Kidney (tissue), 14 donors: ENCODE data around the gene MAPKAPK2. TPM values are rescaled to one million over a fixed set of nuclear protein-coding genes. Genes with fewer than 3 reads are reported as not detected.

Experiments
- DNase-seq, 5 donors: peaks; one replicate each; pipeline ENCODE4 v3.0.0-alpha.2; 2013 to 2020
- FAIRE-seq: peaks from 2 replicates; lab custom pipeline; 2012; peaks lifted over from hg19 to GRCh38; lab: Jason Lieb, UNC
- H3K27ac ChIP-seq, 2 donors: one replicate each; pipeline ENCODE4 v1.7.0; 2013; ENCODE audit warnings: low read depth in 2 of 2, low read length in 2 of 2, inconsistent platforms in 1 of 2
- H3K27me3 ChIP-seq: one replicate; pipeline ENCODE4 v1.7.1; 2013; ENCODE audit warnings: low read length, inconsistent platforms; ENCODE audit not compliant: control insufficient read depth, insufficient read depth
- H3K36me3 ChIP-seq, 3 donors: one replicate each; pipeline versions ENCODE4 v1.7.0 to v1.7.1; 2013; ENCODE audit warnings: low read length in 3 of 3, control low read depth in 1 of 3, inconsistent platforms in 1 of 3; ENCODE audit not compliant: insufficient read depth in 3 of 3, control insufficient read depth in 2 of 3
- H3K4me1 ChIP-seq, 3 donors: one replicate each; pipeline versions ENCODE4 v1.7.0 to v1.7.1; 2013; ENCODE audit warnings: low read length in 3 of 3, inconsistent platforms in 1 of 3, low read depth in 1 of 3; ENCODE audit not compliant: control insufficient read depth in 2 of 3, insufficient read depth in 2 of 3
- H3K4me3 ChIP-seq, 3 donors: one replicate each; pipeline versions ENCODE4 v1.7.0 to v1.8.1; 2013; ENCODE audit warnings: low read length in 3 of 3, control low read depth in 1 of 3, inconsistent platforms in 1 of 3
- H3K9ac ChIP-seq, 3 donors: one replicate each; pipeline versions ENCODE4 v1.7.0 to v1.7.1; 2013; ENCODE audit warnings: low read length in 3 of 3, control low read depth in 1 of 3, inconsistent platforms in 1 of 3
- H3K9me3 ChIP-seq, 3 donors: one replicate each; pipeline versions ENCODE4 v1.7.0 to v1.7.1; 2013; ENCODE audit warnings: low read length in 3 of 3, control low read depth in 1 of 3, inconsistent platforms in 1 of 3; ENCODE audit not compliant: control insufficient read depth in 2 of 3, insufficient read depth in 1 of 3
- intact Hi-C: fragments of 100-400 bp; cut with DNase I; formaldehyde crosslinking; loops from one replicate; pipeline ENCODE4 v1.11.1; 2022
- polyA plus RNA-seq: library from polyadenylated mRNA; stranded (reverse); fragments of 350-450 nt; fragmentation: Illumina TruSeq; extraction: RNeasy Lipid Tissue Mini Kit (QIAGEN cat#74804); gene quantifications from one replicate; pipeline ENCODE4 v1.2.3, GENCODE V29; 2014; ENCODE audit warnings: low read depth, low replicate concordance; ENCODE audit not compliant: insufficient read depth
- total RNA-seq: library from RNA; stranded (reverse); fragmentation: NEBNext Ultra II Directional; extraction: Animal tissue kit (Norgen Biotek cat#: 25700); gene quantifications from one replicate; pipeline ENCODE4 v1.2.1, GENCODE V29; 2021
- TF ChIP-seq, protein P1 (sequence below): IDR thresholded peaks from 3 replicates; pipeline ENCODE4 v1.5.1; 2012; ENCODE audit warnings: mild to moderate bottlenecking, moderate library complexity, borderline replicate concordance; ENCODE audit not compliant: insufficient read depth; ENCODE audit errors: extremely low read depth
- donor health status: control.
- donor health status: control.
- donor health status: control.
- donor health status: control.
- donor health status: control.
- donor health status: DM: yes; HTN: yes; CAD: no.
- donor health status: Normal renal cell carcinoma (clear cell type).

The MAPKAPK2 gene
- total and polyA plus RNA-seq, 2 donors from 2014 or later: 84.5 to 113 TPM

DNA sequence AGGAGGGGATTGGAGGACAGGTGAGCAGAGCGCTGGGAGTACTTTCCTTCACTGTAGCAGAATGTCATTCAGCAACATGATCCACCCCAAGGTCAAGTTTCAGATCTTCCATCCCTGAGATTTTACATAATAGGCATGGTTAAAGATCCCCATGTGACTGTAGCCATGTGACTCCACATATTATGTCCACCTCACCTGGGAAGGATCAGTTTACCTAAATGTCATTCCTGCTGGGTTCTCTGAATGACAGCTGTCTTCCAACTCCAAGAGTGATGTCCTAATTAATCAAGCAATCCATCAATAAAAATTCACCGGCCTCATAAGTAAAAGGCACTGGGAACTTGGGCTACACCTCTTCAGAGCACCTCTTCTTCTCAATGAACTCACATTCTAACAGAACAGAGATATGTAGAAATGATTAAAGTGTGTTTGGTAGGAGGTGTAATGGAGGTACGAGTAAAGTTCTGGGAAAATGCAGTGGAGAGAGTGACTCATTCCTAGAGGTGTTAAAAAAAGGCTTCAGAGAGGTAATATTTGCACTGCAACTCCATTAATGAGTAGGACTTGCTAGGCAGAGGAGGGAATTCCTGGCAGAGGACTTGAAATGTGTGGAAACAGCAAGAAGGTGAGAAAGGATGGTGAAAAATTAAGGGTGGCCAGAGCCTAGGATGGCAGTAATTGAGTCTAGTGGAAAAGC lies 22.2 kb upstream of the MAPKAPK2 start:
- Histone ChIP-seq H3K27me3 (no peaks in the 10 kb centered on the region), H3K27ac (no peak overlapping the region), H3K36me3 (no peaks in the 10 kb centered on the region), H3K4me1 (peaks cover 0 to 13% (median 8%) of the 10 kb centered on the region in 3 donors), H3K4me3 (no peak overlapping the region), H3K9me3 (no peaks in the 10 kb centered on the region), H3K9ac (no peak overlapping the region)
- DNase-seq (no peak), FAIRE-seq (no peak)
- intact Hi-C loops: no loop called here
- TF ChIP-seq, protein P1, sequence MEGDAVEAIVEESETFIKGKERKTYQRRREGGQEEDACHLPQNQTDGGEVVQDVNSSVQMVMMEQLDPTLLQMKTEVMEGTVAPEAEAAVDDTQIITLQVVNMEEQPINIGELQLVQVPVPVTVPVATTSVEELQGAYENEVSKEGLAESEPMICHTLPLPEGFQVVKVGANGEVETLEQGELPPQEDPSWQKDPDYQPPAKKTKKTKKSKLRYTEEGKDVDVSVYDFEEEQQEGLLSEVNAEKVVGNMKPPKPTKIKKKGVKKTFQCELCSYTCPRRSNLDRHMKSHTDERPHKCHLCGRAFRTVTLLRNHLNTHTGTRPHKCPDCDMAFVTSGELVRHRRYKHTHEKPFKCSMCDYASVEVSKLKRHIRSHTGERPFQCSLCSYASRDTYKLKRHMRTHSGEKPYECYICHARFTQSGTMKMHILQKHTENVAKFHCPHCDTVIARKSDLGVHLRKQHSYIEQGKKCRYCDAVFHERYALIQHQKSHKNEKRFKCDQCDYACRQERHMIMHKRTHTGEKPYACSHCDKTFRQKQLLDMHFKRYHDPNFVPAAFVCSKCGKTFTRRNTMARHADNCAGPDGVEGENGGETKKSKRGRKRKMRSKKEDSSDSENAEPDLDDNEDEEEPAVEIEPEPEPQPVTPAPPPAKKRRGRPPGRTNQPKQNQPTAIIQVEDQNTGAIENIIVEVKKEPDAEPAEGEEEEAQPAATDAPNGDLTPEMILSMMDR: no peak

DNA sequence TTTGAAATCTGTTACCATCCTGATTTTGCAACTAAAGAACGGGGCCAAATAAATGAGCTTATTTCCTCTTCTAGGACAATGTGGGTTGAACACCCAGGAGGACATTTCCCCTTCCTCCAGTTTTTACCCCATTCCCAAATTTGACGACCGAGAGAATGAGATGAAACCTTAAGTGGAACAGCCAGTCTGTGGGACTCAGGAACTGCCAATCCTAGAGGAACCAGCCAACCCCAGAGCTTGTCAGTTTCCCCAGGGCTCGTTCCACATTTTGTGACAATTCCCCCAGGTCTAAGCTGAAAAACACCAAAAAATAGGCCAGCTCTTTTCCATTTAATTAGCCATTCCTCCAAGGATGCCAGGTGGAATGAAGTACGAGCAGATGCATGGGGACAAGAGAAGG lies 21.3 kb upstream of the MAPKAPK2 start:
- Histone ChIP-seq H3K36me3 (no peaks in the 10 kb centered on the region), H3K4me1 (peaks cover 0 to 10% (median 8%) of the 10 kb centered on the region in 3 donors), H3K27me3 (no peaks in the 10 kb centered on the region), H3K4me3 (no peak overlapping the region), H3K27ac (no peak overlapping the region), H3K9ac (no peak overlapping the region), H3K9me3 (no peaks in the 10 kb centered on the region)
- no peak for FAIRE-seq
- TF ChIP-seq, protein P1: no peak
- intact Hi-C loops: no loop called here
- no peak for DNase-seq

DNA sequence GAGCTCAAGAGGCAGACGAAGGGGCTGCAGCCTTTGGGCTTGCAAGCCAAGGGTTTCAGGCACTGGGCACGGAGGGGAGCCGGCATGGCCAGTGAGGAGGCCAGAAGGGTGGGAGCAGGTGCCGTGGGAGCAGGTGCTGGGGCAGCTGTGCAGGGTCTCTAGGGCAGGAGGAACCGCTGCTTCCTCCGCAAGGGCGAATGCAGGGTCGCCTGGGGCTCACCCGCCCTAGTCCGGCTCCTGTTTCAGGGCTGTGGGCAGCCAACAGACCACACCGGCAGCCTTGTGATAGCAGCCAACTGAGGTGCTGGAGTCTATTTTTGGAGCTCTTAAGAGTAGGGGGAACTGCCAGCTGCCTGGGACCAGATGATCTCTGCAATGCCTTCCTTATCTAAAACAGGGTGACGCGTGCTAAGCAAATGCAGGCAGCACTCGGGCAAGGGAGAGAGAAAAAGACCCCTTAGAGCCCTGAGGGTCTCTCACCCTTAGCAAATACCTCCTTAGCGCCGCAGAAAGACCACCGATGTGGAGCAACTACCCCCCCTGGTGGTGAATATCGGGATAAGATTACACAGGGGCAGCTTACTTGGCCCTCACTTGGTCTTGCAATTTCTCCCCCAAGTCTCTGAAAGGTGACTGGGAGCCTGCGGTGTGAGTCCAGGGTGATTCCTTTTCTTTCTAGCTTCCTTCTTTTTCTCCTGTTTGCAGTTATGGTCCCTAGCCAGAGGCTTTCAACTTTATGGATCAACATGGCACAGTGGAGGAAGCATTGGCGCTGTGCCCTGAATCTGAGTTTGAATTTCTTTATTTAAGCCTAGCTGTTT lies 20.7 kb upstream of the MAPKAPK2 start:
- Histone ChIP-seq H3K4me3 (peak overlapping the region in 1 of 3 donors; percentile 5), H3K27me3 (no peaks in the 10 kb centered on the region), H3K9ac (peak overlapping the region in 1 of 3 donors; percentile 31), H3K27ac (no peak overlapping the region), H3K36me3 (no peaks in the 10 kb centered on the region), H3K9me3 (no peaks in the 10 kb centered on the region), H3K4me1 (peaks cover 0 to 6% (median 5%) of the 10 kb centered on the region in 3 donors)
- intact Hi-C loops: no loop called here
- TF ChIP-seq, protein P1: peak; percentile 80
- FAIRE-seq: no peak
- peak in 4 of 5 donors; percentile 85 to 90 (median 87) for DNase-seq
